Psoas muscle (tissue), 8 donors: Measurements from ENCODE around the gene GFI1B. TPM values are rescaled to one million over a fixed set of nuclear protein-coding genes. Genes with fewer than 3 reads are reported as not detected.
A peak's percentile ranks its signal among the peaks of the same experiment; 100 is the strongest.

Source experiments
- ATAC-seq, 4 donors: fragments of 200-7000 bp; cut with Tn5 transposase; one replicate each; pipeline ENCODE4 v1.9.1; 2020; ENCODE audit warnings: moderate library complexity in 3 of 4, mild to moderate bottlenecking in 2 of 4
- DNase-seq, 2 donors: peaks; one replicate each; pipeline ENCODE4 v3.0.0-alpha.2; 2020
- H3K27ac ChIP-seq: fragments of 200-600 bp; one replicate; pipeline ENCODE4 v1.8.0; 2022
- H3K27me3 ChIP-seq, 3 donors: fragments of 200-600 bp in 1 of 3; one replicate each; pipeline versions ENCODE4 v1.6.1 to v1.8.0; 2013 to 2022; ENCODE audit warnings: low read length in 2 of 3, mild to moderate bottlenecking in 2 of 3, moderate library complexity in 1 of 3; ENCODE audit not compliant: insufficient read depth in 3 of 3
- H3K36me3 ChIP-seq, 2 donors: fragments of 200-600 bp in 1 of 2; one replicate each; pipeline versions ENCODE4 v1.6.1 to v1.8.0; 2013 to 2022; ENCODE audit warnings: low read depth in 1 of 2, mild to moderate bottlenecking in 1 of 2, moderate library complexity in 1 of 2; ENCODE audit not compliant: insufficient read depth in 1 of 2
- H3K4me1 ChIP-seq: fragments of 200-600 bp; one replicate; pipeline ENCODE4 v1.8.0; 2022
- H3K4me3 ChIP-seq: fragments of 200-600 bp; one replicate; pipeline ENCODE4 v1.8.0; 2022; ENCODE audit warnings: mild to moderate bottlenecking
- H3K9me3 ChIP-seq: fragments of 200-600 bp; one replicate; pipeline ENCODE4 v1.8.0; 2022
- CTCF ChIP-seq: fragments of 200-600 bp; IDR thresholded peaks from one replicate; pipeline ENCODE4 v1.8.0; 2022; ENCODE audit warnings: antibody characterized with exemption
- WGBS, 3 donors: extraction: QIAGEN DNeasy Blood & Tissue Kit; methylation state at CpG; one replicate each; pipeline versions ENCODE4 v1.1.6 to v1.1.7; 2013; 5-methylcytosine and 5-hydroxymethylcytosine counted together
- intact Hi-C, 2 donors: fragments of 100-400 bp; cut with DNase I; formaldehyde crosslinking; loops; one replicate each; pipeline versions ENCODE4 v1.11.0 to v1.14.2; 2022
- polyA plus RNA-seq, 3 donors: library from polyadenylated mRNA; stranded (reverse); fragments of 200-250 nt; gene quantifications; one replicate each; pipeline ENCODE4 v1.2.3, GENCODE V29; 2013
- total RNA-seq, 4 donors: library from RNA; stranded (reverse); fragmentation: NEBNext Ultra II Directional in 2 of 4; extraction: Animal tissue kit (Norgen Biotek cat#: 25700) in 2 of 4; gene quantifications; one replicate each; pipeline versions ENCODE4 v1.2.1 to v1.2.4, GENCODE V29; 2021 to 2023
- donor health status: healthy with polysubstance abuse.
- donor health status: DM: no; HTN: no; CAD: no; lungs with moderate emphysema.
- donor health status: Bipolar disorder and iron deficiency.
- donor health status: healthy.
- donor health status: DM: yes; HTN: yes; CAD: no.
- donor health status: DM: no; HTN: no; CAD: no.
- donor health status: DM: no; HTN: no; CAD: no.
- donor health status: DM: yes; HTN: yes; CAD: no.

Gene GFI1B
- total and polyA plus RNA-seq, 7 donors, result 0.07 to 0.14 (median 0.12) TPM; not detected in 4

- TF ChIP-seq CTCF, result no peak
- WGBS, 3 donors, result 74 to 91% (median 75%) methylated on average over 1 of the region's 1 CpG
- intact Hi-C loops, result no loop called here
- Histone ChIP-seq H3K4me1 (peaks cover 54% of the 10 kb centered on the region), H3K27me3 (no peaks in the 10 kb centered on the region), H3K9me3 (no peaks in the 10 kb centered on the region), H3K4me3 (no peak overlapping the region), H3K36me3 (peaks cover 0 to 7% of the 10 kb centered on the region in 2 donors), H3K27ac (peak overlapping the region; percentile 28)
- DNase-seq (no peak), ATAC-seq (peak; percentile 59 to 68 (median 68))
Measured at GRCh38 chr9:132939169-132939568, 39.3 kb upstream of the GFI1B start.

GRCh38 chr9:132942541-132943182, 35.8 kb upstream of the GFI1B start:
- no peaks in the 10 kb centered on the region for H3K27me3 ChIP-seq
- no peak overlapping the region for H3K27ac ChIP-seq
- H3K36me3 ChIP-seq, result no peaks in the 10 kb centered on the region
- intact Hi-C loops, result no loop called here
- peaks cover 46% of the 10 kb centered on the region for H3K4me1 ChIP-seq
- H3K4me3 ChIP-seq, result peak overlapping the region; percentile 78
- ATAC-seq (no peak), DNase-seq (no peak)
- no peak for TF ChIP-seq CTCF
- WGBS, 3 donors, result 20 to 29% (median 21%) methylated on average over 5 of the region's 5 CpGs
- H3K9me3 ChIP-seq, result no peaks in the 10 kb centered on the region

GRCh38 chr9:132943651-132944293, 34.7 kb upstream of the GFI1B start:
- H3K9me3 ChIP-seq, result no peaks in the 10 kb centered on the region
- H3K36me3 ChIP-seq, result no peaks in the 10 kb centered on the region
- H3K27me3 ChIP-seq, result no peaks in the 10 kb centered on the region
- peak overlapping the region; percentile 78 for H3K4me3 ChIP-seq
- ATAC-seq (peak in 1 of 4 donors; percentile 1), DNase-seq (peak; percentile 23 to 55)
- intact Hi-C loops, result no loop called here
- H3K4me1 ChIP-seq, result peaks cover 36% of the 10 kb centered on the region
- WGBS, 3 donors, result 1 to 2% (median 1%) methylated on average over 25 of the region's 25 CpGs
- H3K27ac ChIP-seq, result peak overlapping the region; percentile 96
- TF ChIP-seq CTCF, result no peak

GRCh38 chr9:132944294-132945185, 34.0 kb upstream of the GFI1B start, which contains the start of gene TSC1:
Gene TSC1, minus strand, starts transcription at chr9:132944616. Its CDS starts 15,744 bp downstream, at chr9:132928872.
- peaks cover 30% of the 10 kb centered on the region for H3K4me1 ChIP-seq
- H3K4me3 ChIP-seq, result peak within 1 kb of the TSS; percentile 78
- intact Hi-C loops, result no loop called here
- DNase-seq (peak; percentile 98 to 99), ATAC-seq (peak; percentile 94 to 96 (median 96))
- no peaks in the 10 kb centered on the region for H3K27me3 ChIP-seq
- TF ChIP-seq CTCF, result no peak
- peak within 1 kb of the TSS; percentile 96 for H3K27ac ChIP-seq
- 0 to 1% (median 1%) methylated on average over 48 to 72 of the region's 72 CpGs for WGBS, 3 donors
- no peaks in the 10 kb centered on the region for H3K9me3 ChIP-seq
- H3K36me3 ChIP-seq, result no peaks in the 10 kb centered on the region
